ENCODE results near the gene TMEM92.
"Not testable (repeated sequence)": the region's sequence is repeated elsewhere in the genome, so short reads cannot be mapped to it uniquely, and the experiment has no call there.

TMEM92 gene

GRCh38 chr17:50280801-50281441, 6.7 kb downstream of the TMEM92 start:
- FAIRE-seq (no peak), DNase-seq (ENCODE audit: insufficient read length, low spot score) (no peak)
- TF ChIP-seq POLR2AphosphoS5 (IDR thresholded peaks at IDR 0.05; ENCODE audit: low read depth, low read length) (no peak), POU2F2 (IDR thresholded peaks at IDR 0.05; ENCODE audit: low read depth, low read length) (no peak), PAX5 (IDR thresholded peaks at IDR 0.05; ENCODE audit: insufficient read depth, low read length, severe bottlenecking) (no peak), SPI1 (IDR thresholded peaks at IDR 0.05; ENCODE audit: low read depth, low read length) (no peak), TAF1 (IDR thresholded peaks at IDR 0.05; ENCODE audit: low read depth, low read length) (no peak), POLR2A (IDR thresholded peaks at IDR 0.05; ENCODE audit: low read depth, low read length) (no peak)

GRCh38 chr17:50281739-50282401, 7.6 kb downstream of the TMEM92 start:
- FAIRE-seq (no peak), DNase-seq (ENCODE audit: insufficient read length, low spot score) (no peak)
- TF ChIP-seq POLR2A (IDR thresholded peaks at IDR 0.05; ENCODE audit: low read depth, low read length) (no peak), POU2F2 (IDR thresholded peaks at IDR 0.05; ENCODE audit: low read depth, low read length) (no peak), TAF1 (IDR thresholded peaks at IDR 0.05; ENCODE audit: low read depth, low read length) (no peak), SPI1 (IDR thresholded peaks at IDR 0.05; ENCODE audit: low read depth, low read length) (no peak), PAX5 (IDR thresholded peaks at IDR 0.05; ENCODE audit: insufficient read depth, low read length, severe bottlenecking) (no peak)

GRCh38 chr17:50283246-50283645, 9.0 kb downstream of the TMEM92 start:
- peak; percentile 47 for DNase-seq (ENCODE audit: insufficient read length, low spot score)

GRCh38 chr17:50283714-50284113, 9.4 kb downstream of the TMEM92 start:
- DNase-seq (ENCODE audit: insufficient read length, low spot score) (no peak), FAIRE-seq (no peak)
- TF ChIP-seq POLR2AphosphoS5 (IDR thresholded peaks at IDR 0.05; ENCODE audit: low read depth, low read length), result no peak
- TF ChIP-seq TAF1 (IDR thresholded peaks at IDR 0.05; ENCODE audit: low read depth, low read length), result no peak
- no peak for TF ChIP-seq POLR2A (IDR thresholded peaks at IDR 0.05; ENCODE audit: low read depth, low read length)
- no peak for TF ChIP-seq PAX5 (IDR thresholded peaks at IDR 0.05; ENCODE audit: insufficient read depth, low read length, severe bottlenecking)
- no peak for TF ChIP-seq SPI1 (IDR thresholded peaks at IDR 0.05; ENCODE audit: low read depth, low read length)
- TF ChIP-seq POU2F2 (IDR thresholded peaks at IDR 0.05; ENCODE audit: low read depth, low read length), result no peak

More at GRCh38 chr17:50283246-50283645, 9.0 kb downstream of the TMEM92 start:
- FAIRE-seq, result peak; percentile 80
- TF ChIP-seq POLR2AphosphoS5 (IDR thresholded peaks at IDR 0.05; ENCODE audit: low read depth, low read length), result no peak
- TF ChIP-seq SPI1 (IDR thresholded peaks at IDR 0.05; ENCODE audit: low read depth, low read length), result peak; percentile 57
- peak; percentile 11 for TF ChIP-seq PAX5 (IDR thresholded peaks at IDR 0.05; ENCODE audit: insufficient read depth, low read length, severe bottlenecking)

- FAIRE-seq, result no peak
- TF ChIP-seq POU2F2 (IDR thresholded peaks at IDR 0.05; ENCODE audit: low read depth, low read length) (no peak), SPI1 (IDR thresholded peaks at IDR 0.05; ENCODE audit: low read depth, low read length) (no peak), POLR2A (IDR thresholded peaks at IDR 0.05; ENCODE audit: low read depth, low read length) (no peak)
- no peak for DNase-seq (ENCODE audit: insufficient read length, low spot score)
Observed at GRCh38 chr17:50285941-50286340, 11.7 kb downstream of the TMEM92 start.

GRCh38 chr17:50287302-50287701, 13.0 kb downstream of the TMEM92 start:
- FAIRE-seq; DNase-seq (ENCODE audit: insufficient read length, low spot score): not testable (repeated sequence)

- no peak for FAIRE-seq
- TF ChIP-seq POLR2A (IDR thresholded peaks at IDR 0.05; ENCODE audit: low read depth, low read length), result no peak
- TF ChIP-seq POU2F2 (IDR thresholded peaks at IDR 0.05; ENCODE audit: low read depth, low read length), result no peak
- no peak for TF ChIP-seq POLR2AphosphoS5 (IDR thresholded peaks at IDR 0.05; ENCODE audit: low read depth, low read length)
- no peak for TF ChIP-seq PAX5 (IDR thresholded peaks at IDR 0.05; ENCODE audit: insufficient read depth, low read length, severe bottlenecking)
- no peak for TF ChIP-seq SPI1 (IDR thresholded peaks at IDR 0.05; ENCODE audit: low read depth, low read length)
- no peak for TF ChIP-seq TAF1 (IDR thresholded peaks at IDR 0.05; ENCODE audit: low read depth, low read length)
- DNase-seq (ENCODE audit: insufficient read length, low spot score), result no peak
Observed at GRCh38 chr17:50288306-50288705, 14.0 kb downstream of the TMEM92 start.

- DNase-seq (ENCODE audit: insufficient read length, low spot score) (no peak), FAIRE-seq (no peak)
Observed at GRCh38 chr17:50289278-50289677, 15.0 kb downstream of the TMEM92 start.

GRCh38 chr17:50289991-50290702, 15.9 kb downstream of the TMEM92 start:
- TF ChIP-seq PAX5 (IDR thresholded peaks at IDR 0.05; ENCODE audit: insufficient read depth, low read length, severe bottlenecking), result no peak
- no peak for TF ChIP-seq SPI1 (IDR thresholded peaks at IDR 0.05; ENCODE audit: low read depth, low read length)
- TF ChIP-seq POLR2A (IDR thresholded peaks at IDR 0.05; ENCODE audit: low read depth, low read length), result no peak
- TF ChIP-seq TAF1 (IDR thresholded peaks at IDR 0.05; ENCODE audit: low read depth, low read length), result no peak
- no peak for TF ChIP-seq POLR2AphosphoS5 (IDR thresholded peaks at IDR 0.05; ENCODE audit: low read depth, low read length)
- TF ChIP-seq POU2F2 (IDR thresholded peaks at IDR 0.05; ENCODE audit: low read depth, low read length), result no peak
- peak; percentile 82 for FAIRE-seq
- no peak for DNase-seq (ENCODE audit: insufficient read length, low spot score)

More at GRCh38 chr17:50289278-50289677, 15.0 kb downstream of the TMEM92 start:
- TF ChIP-seq POLR2AphosphoS5 (IDR thresholded peaks at IDR 0.05; ENCODE audit: low read depth, low read length), result no peak
- TF ChIP-seq PAX5 (IDR thresholded peaks at IDR 0.05; ENCODE audit: insufficient read depth, low read length, severe bottlenecking), result no peak
- TF ChIP-seq SPI1 (IDR thresholded peaks at IDR 0.05; ENCODE audit: low read depth, low read length), result no peak
- no peak for TF ChIP-seq POU2F2 (IDR thresholded peaks at IDR 0.05; ENCODE audit: low read depth, low read length)
- no peak for TF ChIP-seq POLR2A (IDR thresholded peaks at IDR 0.05; ENCODE audit: low read depth, low read length)
- TF ChIP-seq TAF1 (IDR thresholded peaks at IDR 0.05; ENCODE audit: low read depth, low read length), result no peak

- TF ChIP-seq PAX5 (IDR thresholded peaks at IDR 0.05; ENCODE audit: insufficient read depth, low read length, severe bottlenecking) (no peak), SPI1 (IDR thresholded peaks at IDR 0.05; ENCODE audit: low read depth, low read length) (no peak), POU2F2 (IDR thresholded peaks at IDR 0.05; ENCODE audit: low read depth, low read length) (no peak), POLR2A (IDR thresholded peaks at IDR 0.05; ENCODE audit: low read depth, low read length) (no peak), TAF1 (IDR thresholded peaks at IDR 0.05; ENCODE audit: low read depth, low read length) (no peak), POLR2AphosphoS5 (IDR thresholded peaks at IDR 0.05; ENCODE audit: low read depth, low read length) (no peak)
- no peak for DNase-seq (ENCODE audit: insufficient read length, low spot score)
- FAIRE-seq, result no peak
Observed at GRCh38 chr17:50290933-50291332, 16.7 kb downstream of the TMEM92 start.
